HL-60 (cell line): ENCODE measurements around the gene TRAPPC3L.

Experiments used
- CTCF ChIP-seq: IDR thresholded peaks from one replicate; pipeline ENCODE4 v1.5.1; 2011; ENCODE audit warnings: low read length, control low read depth, inconsistent platforms; ENCODE audit not compliant: insufficient read depth
- GABPA ChIP-seq: IDR thresholded peaks from 2 replicates; pipeline ENCODE4 v1.6.1; 2012; ENCODE audit warnings: low read depth
- REST ChIP-seq: IDR thresholded peaks from 2 replicates; pipeline ENCODE4 v1.6.1; 2012; ENCODE audit warnings: low read depth; ENCODE audit not compliant: insufficient replicate concordance

- TF ChIP-seq GABPA (no peak), CTCF (no peak), REST (no peak)
Observed at GRCh38 chr6:116500969-116501433, 44.5 kb downstream of the TRAPPC3L start.
